OCI-LY1 (cell line): Measurements from ENCODE around the gene SECISBP2L.
"Not testable (repeated sequence)": the region's sequence is repeated elsewhere in the genome, so short reads cannot be mapped to it uniquely, and the experiment has no call there.

ENCODE experiments used
- H2AFZ ChIP-seq: fragments of 200-600 bp; sonication (generic), shearing (Covaris generic); 2 replicates; pipeline ENCODE4 v1.6.0; 2014; ENCODE audit warnings: antibody characterized with exemption, mild to moderate bottlenecking, low read length
- H3F3A ChIP-seq: fragments of 200-600 bp; sonication (generic), shearing (Covaris generic); 2 replicates; pipeline ENCODE4 v1.6.0; 2014; ENCODE audit warnings: mild to moderate bottlenecking, antibody characterized with exemption, low read length, moderate library complexity; ENCODE audit not compliant: insufficient read depth
- H3K27ac ChIP-seq: fragments of 200-600 bp; sonication (generic); 2 replicates; pipeline ENCODE4 v1.5.1; 2014; ENCODE audit warnings: low read length, mixed run types, mild to moderate bottlenecking, low read depth; ENCODE audit not compliant: poor library complexity, severe bottlenecking
- H3K27me3 ChIP-seq: fragments of 200-600 bp; sonication (generic); 2 replicates; pipeline ENCODE4 v1.6.0; 2014; ENCODE audit warnings: antibody characterized with exemption, mild to moderate bottlenecking, low read length, moderate library complexity; ENCODE audit not compliant: insufficient read depth
- H3K36me3 ChIP-seq: fragments of 200-600 bp; sonication (generic); 2 replicates; pipeline ENCODE4 v1.6.1; 2014; ENCODE audit warnings: mild to moderate bottlenecking, antibody characterized with exemption, low read length, moderate library complexity, mixed read lengths; ENCODE audit not compliant: insufficient read depth
- H3K4me1 ChIP-seq: fragments of 200-600 bp; sonication (generic); 2 replicates; pipeline ENCODE4 v1.5.1; 2014; ENCODE audit warnings: mild to moderate bottlenecking, low read length, moderate library complexity; ENCODE audit not compliant: insufficient read depth, severe bottlenecking
- H3K4me2 ChIP-seq: fragments of 200-600 bp; sonication (generic), shearing (Covaris generic); 2 replicates; pipeline ENCODE4 v1.6.1; 2014; ENCODE audit warnings: low read length
- H3K4me3 ChIP-seq: fragments of 200-600 bp; sonication (generic); 2 replicates; pipeline ENCODE4 v1.5.1; 2014; ENCODE audit warnings: low read length, low read depth, mild to moderate bottlenecking, mixed read lengths; ENCODE audit not compliant: poor library complexity, severe bottlenecking
- H3K79me2 ChIP-seq: fragments of 200-600 bp; shearing (Covaris generic); 2 replicates; pipeline ENCODE4 v1.6.1; 2016; ENCODE audit warnings: mixed run types, low read length, mixed read lengths; ENCODE audit not compliant: insufficient read depth
- H3K9ac ChIP-seq: fragments of 200-600 bp; sonication (generic), shearing (Covaris generic); 2 replicates; pipeline ENCODE4 v1.6.1; 2014; ENCODE audit warnings: mild to moderate bottlenecking, low read length, mixed read lengths
- H3K9me2 ChIP-seq: fragments of 200-600 bp; sonication (generic), shearing (Covaris generic); 2 replicates; pipeline ENCODE4 v1.6.1; 2014; ENCODE audit warnings: low read depth, mild to moderate bottlenecking, low read length, mixed read lengths
- H3K9me3 ChIP-seq: fragments of 200-600 bp; shearing (Covaris generic); 2 replicates; pipeline ENCODE4 v1.6.1; 2014; ENCODE audit warnings: low read length, mixed read lengths
- H4K20me1 ChIP-seq: fragments of 200-600 bp; sonication (generic), shearing (Covaris generic); 2 replicates; pipeline ENCODE4 v1.6.0; 2016; ENCODE audit warnings: mild to moderate bottlenecking, low read length; ENCODE audit not compliant: insufficient read depth
- CTCF ChIP-seq: fragments of 200-600 bp; sonication (generic), shearing (Covaris generic); IDR thresholded peaks from 2 replicates; pipeline ENCODE4 v1.5.1; 2017; ENCODE audit warnings: mild to moderate bottlenecking, antibody characterized with exemption, low read length, moderate library complexity, mixed read lengths
- EZH2 ChIP-seq: fragments of 200-600 bp; sonication (generic), shearing (Covaris generic); IDR thresholded peaks from 2 replicates; pipeline ENCODE4 v1.8.0; 2017; ENCODE audit warnings: borderline replicate concordance, mixed run types, mild to moderate bottlenecking, antibody characterized with exemption, low read length, moderate library complexity, mixed read lengths

SECISBP2L gene

GRCh38 chr15:48972750-48973503 is 73.3 kb downstream of the SECISBP2L start:
- no peak for TF ChIP-seq EZH2
- no peak for TF ChIP-seq CTCF
- no peaks in the 10 kb centered on the region for H4K20me1 ChIP-seq

GRCh38 chr15:48970926-48971325 is 75.3 kb downstream of the SECISBP2L start:
- H3K27me3 ChIP-seq, H3K9me3 ChIP-seq, H3K4me3 ChIP-seq, H3K9me2 ChIP-seq, H3K27ac ChIP-seq, H2AFZ ChIP-seq, H3K9ac ChIP-seq, H3K79me2 ChIP-seq, H4K20me1 ChIP-seq, H3F3A ChIP-seq, H3K4me2 ChIP-seq, H3K36me3 ChIP-seq, H3K4me1 ChIP-seq: not testable (repeated sequence)

More at GRCh38 chr15:48972750-48973503, 73.3 kb downstream of the SECISBP2L start:
- peaks cover 11% of the 10 kb centered on the region for H3K4me1 ChIP-seq
- H3F3A ChIP-seq, result no peaks in the 10 kb centered on the region
- H2AFZ ChIP-seq, result no peak overlapping the region
- no peaks in the 10 kb centered on the region for H3K9me2 ChIP-seq
- H3K4me2 ChIP-seq, result no peak overlapping the region
- no peak overlapping the region for H3K27ac ChIP-seq
- no peaks in the 10 kb centered on the region for H3K79me2 ChIP-seq
- H3K27me3 ChIP-seq, result no peaks in the 10 kb centered on the region; the same call in 1 of the 2 replicates
- H3K36me3 ChIP-seq, result no peaks in the 10 kb centered on the region
- H3K4me3 ChIP-seq, result no peak overlapping the region
- H3K9me3 ChIP-seq, result no peaks in the 10 kb centered on the region
- H3K9ac ChIP-seq, result no peak overlapping the region

DNA sequence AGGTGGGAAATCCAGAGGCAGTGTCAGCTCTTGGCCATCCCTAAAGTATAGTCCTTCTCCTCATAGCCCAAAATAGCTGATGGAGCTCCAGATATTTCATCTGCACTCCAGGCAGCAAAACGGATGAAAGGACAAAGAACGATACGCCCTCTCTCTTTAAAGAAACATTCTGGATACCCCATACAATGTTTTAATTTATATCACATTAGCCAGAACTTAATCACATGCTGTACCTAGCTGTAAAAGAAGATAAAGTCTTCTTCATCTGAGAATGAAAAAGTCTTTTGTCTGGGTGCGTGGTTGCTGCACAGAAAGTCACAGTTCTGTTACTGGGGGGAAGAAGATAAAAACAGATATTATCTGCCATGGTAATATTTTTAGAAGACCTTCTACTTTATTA is 78.2 kb downstream of the SECISBP2L start:
- Histone ChIP-seq H3K9me2 (no peaks in the 10 kb centered on the region), H3F3A (no peaks in the 10 kb centered on the region), H3K36me3 (no peaks in the 10 kb centered on the region), H3K27ac (no peak overlapping the region), H3K4me2 (no peak overlapping the region), H3K9me3 (no peaks in the 10 kb centered on the region), H3K79me2 (no peaks in the 10 kb centered on the region), H4K20me1 (no peaks in the 10 kb centered on the region), H3K4me3 (no peak overlapping the region), H2AFZ (no peak overlapping the region), H3K4me1 (no peaks in the 10 kb centered on the region), H3K27me3 (no peaks in the 10 kb centered on the region), H3K9ac (no peak overlapping the region)
- TF ChIP-seq EZH2 (no peak), CTCF (no peak)

- no peak overlapping the region for H3K27ac ChIP-seq
- no peak overlapping the region for H3K9ac ChIP-seq
- H3K9me3 ChIP-seq, result no peaks in the 10 kb centered on the region
- TF ChIP-seq CTCF (no peak), EZH2 (no peak)
- no peak overlapping the region for H2AFZ ChIP-seq
- no peak overlapping the region for H3K4me2 ChIP-seq
- H3F3A ChIP-seq, result no peaks in the 10 kb centered on the region
- H3K4me1 ChIP-seq, result no peaks in the 10 kb centered on the region
- H3K4me3 ChIP-seq, result no peak overlapping the region
- H3K9me2 ChIP-seq, result no peaks in the 10 kb centered on the region
- H3K27me3 ChIP-seq, result no peaks in the 10 kb centered on the region
- no peaks in the 10 kb centered on the region for H3K36me3 ChIP-seq
- H3K79me2 ChIP-seq, result no peaks in the 10 kb centered on the region
- H4K20me1 ChIP-seq, result no peaks in the 10 kb centered on the region
These were observed 78.9 kb downstream of the SECISBP2L start for GRCh38 chr15:48967336-48967735.
